Superior temporal gyrus (tissue), 1 donor: Measurements from ENCODE around the gene RNASE11.
"Not testable (repeated sequence)": the region's sequence is repeated elsewhere in the genome, so short reads cannot be mapped to it uniquely, and the experiment has no call there.

Experiments used
- DNase-seq: peaks from one replicate; pipeline ENCODE4 v3.0.0-alpha.2; 2016; ENCODE audit errors: extremely low spot score

RNASE11 gene

GRCh38 chr14:20614038-20614840, 26.4 kb upstream of the RNASE11 start:
- no peak for DNase-seq

- DNase-seq = peak; percentile 95
These were observed 25.6 kb upstream of the RNASE11 start for GRCh38 chr14:20613094-20614037.

GRCh38 chr14:20612403-20612802, 24.6 kb upstream of the RNASE11 start:
- no peak for DNase-seq

GRCh38 chr14:20611277-20611676, 23.5 kb upstream of the RNASE11 start:
- no peak for DNase-seq

GRCh38 chr14:20610002-20610765, 22.4 kb upstream of the RNASE11 start:
- peak; percentile 88 for DNase-seq

GRCh38 chr14:20609215-20610001, 21.6 kb upstream of the RNASE11 start:
- DNase-seq = peak; percentile 97

- DNase-seq = no peak
These were observed 20.7 kb upstream of the RNASE11 start for GRCh38 chr14:20608383-20609110.

GRCh38 chr14:20607617-20608016, 19.8 kb upstream of the RNASE11 start:
- DNase-seq = no peak

GRCh38 chr14:20606902-20607242, 19.1 kb upstream of the RNASE11 start:
- DNase-seq = no peak

GRCh38 chr14:20606190-20606901, 18.5 kb upstream of the RNASE11 start:
- peak; percentile 28 for DNase-seq

- no peak for DNase-seq
These were observed 16.3 kb upstream of the RNASE11 start for GRCh38 chr14:20603813-20604690.

- no peak for DNase-seq
These were observed 14.8 kb upstream of the RNASE11 start for GRCh38 chr14:20602583-20602982.

- no peak for DNase-seq
These were observed 13.7 kb upstream of the RNASE11 start for GRCh38 chr14:20601522-20601921.

GRCh38 chr14:20597108-20597507, 9.3 kb upstream of the RNASE11 start:
- DNase-seq = no peak

GRCh38 chr14:20595726-20596125, 7.9 kb upstream of the RNASE11 start:
- not testable (repeated sequence) for DNase-seq

- no peak for DNase-seq
These were observed 4.8 kb upstream of the RNASE11 start for GRCh38 chr14:20592574-20592973.

GRCh38 chr14:20591235-20591634, 3.4 kb upstream of the RNASE11 start, which contains the start of gene RNASE12:
TSS of gene RNASE12 (minus strand) at chr14:20591376. CDS start at chr14:20590723, 653 bp downstream.
- DNase-seq = no peak

- no peak for DNase-seq
These were observed 3.9 kb downstream of the RNASE11 start for GRCh38 chr14:20583908-20584307.

- no peak for DNase-seq
These were observed 4.7 kb downstream of the RNASE11 start for GRCh38 chr14:20583142-20583541.
